ENCODE results near the gene CETN1.

The CETN1 gene

DNA sequence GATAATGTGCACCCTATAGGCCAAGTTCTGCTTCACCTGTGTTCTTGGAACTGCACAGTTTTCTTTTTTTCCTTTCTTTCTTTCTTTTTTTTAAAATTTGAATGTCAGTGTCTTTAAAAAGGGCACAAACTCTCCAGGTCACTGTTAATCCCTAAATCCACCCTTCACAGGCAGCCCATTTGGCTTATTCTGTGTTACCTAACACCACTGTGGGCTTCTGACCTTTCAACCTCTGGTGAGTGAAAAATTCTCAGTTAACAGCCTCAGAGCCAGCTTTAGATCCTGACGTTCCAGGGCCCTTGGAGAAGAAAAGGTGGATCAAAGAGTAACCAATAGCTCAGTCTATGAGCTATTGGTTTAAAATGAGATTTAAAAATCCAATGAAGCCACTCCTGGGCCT is 6.8 kb upstream of the CETN1 start:
- TF ChIP-seq EZH2phosphoT487 (conservative IDR thresholded peaks at IDR 0.05; ENCODE audit: low read length) = no peak
- TF ChIP-seq, protein P1, sequence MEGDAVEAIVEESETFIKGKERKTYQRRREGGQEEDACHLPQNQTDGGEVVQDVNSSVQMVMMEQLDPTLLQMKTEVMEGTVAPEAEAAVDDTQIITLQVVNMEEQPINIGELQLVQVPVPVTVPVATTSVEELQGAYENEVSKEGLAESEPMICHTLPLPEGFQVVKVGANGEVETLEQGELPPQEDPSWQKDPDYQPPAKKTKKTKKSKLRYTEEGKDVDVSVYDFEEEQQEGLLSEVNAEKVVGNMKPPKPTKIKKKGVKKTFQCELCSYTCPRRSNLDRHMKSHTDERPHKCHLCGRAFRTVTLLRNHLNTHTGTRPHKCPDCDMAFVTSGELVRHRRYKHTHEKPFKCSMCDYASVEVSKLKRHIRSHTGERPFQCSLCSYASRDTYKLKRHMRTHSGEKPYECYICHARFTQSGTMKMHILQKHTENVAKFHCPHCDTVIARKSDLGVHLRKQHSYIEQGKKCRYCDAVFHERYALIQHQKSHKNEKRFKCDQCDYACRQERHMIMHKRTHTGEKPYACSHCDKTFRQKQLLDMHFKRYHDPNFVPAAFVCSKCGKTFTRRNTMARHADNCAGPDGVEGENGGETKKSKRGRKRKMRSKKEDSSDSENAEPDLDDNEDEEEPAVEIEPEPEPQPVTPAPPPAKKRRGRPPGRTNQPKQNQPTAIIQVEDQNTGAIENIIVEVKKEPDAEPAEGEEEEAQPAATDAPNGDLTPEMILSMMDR (IDR thresholded peaks at IDR 0.05; ENCODE audit: insufficient read depth, low read length, poor library complexity, severe bottlenecking) = no peak
- Histone ChIP-seq H3K36me3 (ENCODE audit: low read length) (no peaks in the 10 kb centered on the region), H3K79me2 (ENCODE audit: insufficient read depth, low read length) (no peaks in the 10 kb centered on the region), H3K9me2 (replicated peaks; ENCODE audit: insufficient read depth, low read length) (no peaks in the 10 kb centered on the region), H3K4me2 (ENCODE audit: low read depth, low read length, poor library complexity, severe bottlenecking) (no peak overlapping the region), H3K27me3 (ENCODE audit: low read length) (no peaks in the 10 kb centered on the region), H3K9ac (ENCODE audit: low read length) (no peak overlapping the region), H2AFZ (ENCODE audit: low read depth, low read length, severe bottlenecking) (no peak overlapping the region), H4K20me1 (ENCODE audit: low read depth, low read length) (no peaks in the 10 kb centered on the region), H3F3A (ENCODE audit: insufficient read depth) (no peaks in the 10 kb centered on the region), H3K9me3 (ENCODE audit: insufficient read depth, low read length) (no peaks in the 10 kb centered on the region), H3K27ac (ENCODE audit: low read depth, low read length) (no peak overlapping the region), H3K4me3 (ENCODE audit: insufficient read depth, low read length, poor library complexity, severe bottlenecking) (no peak overlapping the region)

DNA sequence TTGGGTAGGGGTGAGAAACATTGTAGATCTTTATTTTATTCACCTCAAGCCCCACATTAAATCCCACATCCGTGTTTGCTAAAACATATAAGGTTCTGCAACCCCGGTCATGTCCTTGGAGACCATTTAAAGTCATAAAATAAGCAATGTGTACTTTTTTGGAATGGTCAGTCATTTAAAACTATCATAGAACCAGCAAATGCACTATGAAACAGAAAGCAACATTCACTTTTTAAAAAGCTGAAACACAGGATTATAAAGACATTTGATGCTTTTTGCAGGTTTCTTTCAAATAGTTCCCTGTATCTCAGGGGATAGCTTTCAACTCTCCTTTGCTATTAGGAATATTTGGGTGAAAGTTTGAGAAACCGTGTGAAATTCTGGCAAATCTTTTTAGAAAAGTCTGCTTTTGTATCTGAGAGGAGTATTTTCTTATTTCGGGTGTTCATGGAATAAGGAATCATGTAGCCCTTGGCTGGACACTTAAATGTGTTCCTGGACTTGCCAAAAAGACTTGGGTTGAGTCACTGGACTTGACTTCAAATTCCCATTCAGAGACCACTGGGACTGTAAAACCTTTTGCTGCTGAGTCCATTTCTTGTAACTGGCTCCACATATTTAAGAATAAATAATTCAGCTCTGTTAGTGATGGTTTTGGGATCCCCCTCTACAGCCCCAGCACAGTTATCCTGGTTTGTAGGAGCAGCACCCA is 5.9 kb upstream of the CETN1 start:
- no peak overlapping the region for H3K9ac ChIP-seq (ENCODE audit: low read length)
- H3K27ac ChIP-seq (ENCODE audit: low read depth, low read length) = no peak overlapping the region
- H3F3A ChIP-seq (ENCODE audit: insufficient read depth) = no peaks in the 10 kb centered on the region
- no peaks in the 10 kb centered on the region for H3K9me3 ChIP-seq (ENCODE audit: insufficient read depth, low read length)
- no peaks in the 10 kb centered on the region for H3K27me3 ChIP-seq (ENCODE audit: low read length)
- no peak overlapping the region for H3K4me2 ChIP-seq (ENCODE audit: low read depth, low read length, poor library complexity, severe bottlenecking)
- no peak for TF ChIP-seq EZH2phosphoT487 (conservative IDR thresholded peaks at IDR 0.05; ENCODE audit: low read length)
- H3K36me3 ChIP-seq (ENCODE audit: low read length) = no peaks in the 10 kb centered on the region
- no peaks in the 10 kb centered on the region for H3K9me2 ChIP-seq (replicated peaks; ENCODE audit: insufficient read depth, low read length)
- H2AFZ ChIP-seq (ENCODE audit: low read depth, low read length, severe bottlenecking) = no peak overlapping the region
- H3K4me3 ChIP-seq (ENCODE audit: insufficient read depth, low read length, poor library complexity, severe bottlenecking) = no peak overlapping the region
- H3K79me2 ChIP-seq (ENCODE audit: insufficient read depth, low read length) = no peaks in the 10 kb centered on the region
- no peaks in the 10 kb centered on the region for H4K20me1 ChIP-seq (ENCODE audit: low read depth, low read length)

DNA sequence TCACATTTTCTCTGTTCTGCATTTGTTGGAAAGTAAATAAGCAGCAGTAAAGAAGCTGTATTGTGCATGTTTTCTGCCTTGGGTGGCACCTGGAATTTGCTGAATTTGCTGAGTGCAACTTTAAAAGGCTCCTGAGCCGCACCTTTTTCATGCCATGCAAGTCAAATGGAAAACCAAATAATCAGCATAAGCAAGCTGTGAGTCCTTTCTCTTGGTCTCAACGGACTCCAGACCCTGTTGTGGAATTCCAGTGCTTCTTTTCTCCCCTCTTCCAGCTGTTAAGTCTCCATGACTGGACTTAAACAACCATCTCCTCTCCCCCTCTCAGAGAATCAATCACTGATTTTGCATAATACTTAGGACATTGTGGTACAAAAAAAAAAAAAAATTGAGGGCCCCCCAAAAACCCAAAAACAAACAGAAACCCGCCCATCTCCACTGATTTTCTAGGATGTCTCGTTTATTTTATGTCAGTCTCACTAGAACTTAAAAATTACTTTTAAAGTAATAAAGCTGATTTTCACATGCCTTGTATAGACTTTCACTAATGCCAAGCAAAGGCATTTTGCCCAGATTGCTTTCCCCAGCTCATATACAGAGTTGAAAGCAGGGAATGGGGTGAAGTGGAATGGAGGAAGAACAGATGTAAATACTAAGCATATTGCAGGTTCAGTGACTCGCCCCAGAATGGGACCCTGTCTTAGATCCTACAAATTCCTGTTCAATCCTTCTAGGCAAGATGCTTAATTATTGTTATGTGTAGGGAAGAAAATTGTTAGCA is 5.1 kb upstream of the CETN1 start:
- Histone ChIP-seq H3K9me2 (replicated peaks; ENCODE audit: insufficient read depth, low read length) (no peaks in the 10 kb centered on the region), H3K9ac (ENCODE audit: low read length) (no peak overlapping the region), H3K36me3 (ENCODE audit: low read length) (no peaks in the 10 kb centered on the region), H3K79me2 (ENCODE audit: insufficient read depth, low read length) (no peaks in the 10 kb centered on the region), H2AFZ (ENCODE audit: low read depth, low read length, severe bottlenecking) (no peak overlapping the region), H3K9me3 (ENCODE audit: insufficient read depth, low read length) (no peaks in the 10 kb centered on the region), H3K27ac (ENCODE audit: low read depth, low read length) (no peak overlapping the region), H3K4me2 (ENCODE audit: low read depth, low read length, poor library complexity, severe bottlenecking) (no peak overlapping the region), H3K4me3 (ENCODE audit: insufficient read depth, low read length, poor library complexity, severe bottlenecking) (no peak overlapping the region), H3K27me3 (ENCODE audit: low read length) (no peaks in the 10 kb centered on the region), H3F3A (ENCODE audit: insufficient read depth) (no peaks in the 10 kb centered on the region), H4K20me1 (ENCODE audit: low read depth, low read length) (no peaks in the 10 kb centered on the region)
- TF ChIP-seq, protein P1 (IDR thresholded peaks at IDR 0.05; ENCODE audit: insufficient read depth, low read length, poor library complexity, severe bottlenecking) = no peak
- no peak for TF ChIP-seq EZH2phosphoT487 (conservative IDR thresholded peaks at IDR 0.05; ENCODE audit: low read length)

DNA sequence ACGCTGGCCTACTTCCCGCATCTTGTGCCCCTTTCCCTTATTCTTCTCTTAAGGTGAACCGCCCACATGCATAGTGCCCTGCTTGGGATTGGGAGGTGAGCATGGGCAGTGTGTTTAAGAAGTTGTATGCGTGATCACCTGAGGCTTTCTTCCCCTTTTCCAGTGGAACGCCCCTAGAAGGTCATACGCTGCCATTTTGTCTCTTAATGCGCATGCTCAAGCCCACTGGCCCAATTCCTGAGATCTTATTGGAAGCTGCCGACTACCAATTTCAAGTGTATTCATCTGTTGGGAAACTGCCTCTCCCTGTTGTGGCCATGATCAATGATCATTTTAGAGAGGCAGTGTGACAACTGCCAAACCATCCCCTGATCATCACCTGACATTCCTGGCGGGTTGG is 3.3 kb upstream of the CETN1 start:
- TF ChIP-seq, protein P1 (IDR thresholded peaks at IDR 0.05; ENCODE audit: insufficient read depth, low read length, poor library complexity, severe bottlenecking) = no peak
- no peak for TF ChIP-seq EZH2phosphoT487 (conservative IDR thresholded peaks at IDR 0.05; ENCODE audit: low read length)
- Histone ChIP-seq H3F3A (ENCODE audit: insufficient read depth) (no peaks in the 10 kb centered on the region), H3K27ac (ENCODE audit: low read depth, low read length) (no peak overlapping the region), H4K20me1 (ENCODE audit: low read depth, low read length) (no peaks in the 10 kb centered on the region), H3K9me3 (ENCODE audit: insufficient read depth, low read length) (no peaks in the 10 kb centered on the region), H2AFZ (ENCODE audit: low read depth, low read length, severe bottlenecking) (no peak overlapping the region), H3K4me3 (ENCODE audit: insufficient read depth, low read length, poor library complexity, severe bottlenecking) (no peak overlapping the region), H3K79me2 (ENCODE audit: insufficient read depth, low read length) (no peaks in the 10 kb centered on the region), H3K27me3 (ENCODE audit: low read length) (no peaks in the 10 kb centered on the region), H3K9ac (ENCODE audit: low read length) (no peak overlapping the region), H3K36me3 (ENCODE audit: low read length) (no peaks in the 10 kb centered on the region), H3K4me2 (ENCODE audit: low read depth, low read length, poor library complexity, severe bottlenecking) (no peak overlapping the region), H3K9me2 (replicated peaks; ENCODE audit: insufficient read depth, low read length) (no peaks in the 10 kb centered on the region)
